NCI-H69 (cell line): Measurements from ENCODE around the gene SSR4.

Experiments used
- DNase-seq: peaks from one replicate; lab custom pipeline; 2025; lab: John Stamatoyannopoulos, UW

SSR4 gene

GRCh38 chrX:153829799-153830639 lies 35.6 kb downstream of the SSR4 start, which contains the start of gene PDZD4:
TSS of gene PDZD4 (minus strand) at chrX:153830544. CDS start at chrX:153830298, 246 bp downstream.
- peak; percentile 59 for DNase-seq

GRCh38 chrX:153830640-153831428 lies 36.4 kb downstream of the SSR4 start:
- DNase-seq = peak; percentile 63

- DNase-seq = no peak
These were observed 37.1 kb downstream of the SSR4 start for GRCh38 chrX:153831429-153832150.

GRCh38 chrX:153832728-153833127 lies 38.3 kb downstream of the SSR4 start:
- no peak for DNase-seq

GRCh38 chrX:153836921-153837320 lies 42.5 kb downstream of the SSR4 start:
- no peak for DNase-seq

GRCh38 chrX:153844509-153845082 lies 50.1 kb downstream of the SSR4 start:
- peak; percentile 22 for DNase-seq

GRCh38 chrX:153845195-153845594 lies 50.7 kb downstream of the SSR4 start:
- DNase-seq = no peak

GRCh38 chrX:153845842-153846241 lies 51.4 kb downstream of the SSR4 start:
- DNase-seq = no peak
